ENCODE measurements around the gene AOPEP.

The AOPEP gene

GRCh38 chr9:95090023-95090791 is 363.7 kb downstream of the AOPEP start:
- no peak for DNase-seq

- DNase-seq = no peak
These were observed 364.5 kb downstream of the AOPEP start for GRCh38 chr9:95090871-95091577.

GRCh38 chr9:95091601-95092261 is 365.2 kb downstream of the AOPEP start:
- DNase-seq = no peak

GRCh38 chr9:95092262-95093072 is 366.0 kb downstream of the AOPEP start:
- no peak for DNase-seq

GRCh38 chr9:95093586-95093985 is 367.1 kb downstream of the AOPEP start:
- no peak for DNase-seq

- no peak for DNase-seq
These were observed 367.5 kb downstream of the AOPEP start for GRCh38 chr9:95094002-95094401.

GRCh38 chr9:95095641-95096355 is 369.3 kb downstream of the AOPEP start:
- DNase-seq = no peak

GRCh38 chr9:95096381-95096780 is 369.9 kb downstream of the AOPEP start:
- no peak for DNase-seq

- no peak for DNase-seq
These were observed 370.3 kb downstream of the AOPEP start for GRCh38 chr9:95096807-95097206.

GRCh38 chr9:95097279-95097678 is 370.8 kb downstream of the AOPEP start:
- no peak for DNase-seq

GRCh38 chr9:95098391-95098921 is 372.0 kb downstream of the AOPEP start:
- DNase-seq = no peak

GRCh38 chr9:95099321-95100070 is 373.0 kb downstream of the AOPEP start:
- DNase-seq = no peak

- no peak for DNase-seq
These were observed 373.6 kb downstream of the AOPEP start for GRCh38 chr9:95100071-95100627.

GRCh38 chr9:95101326-95101725 is 374.8 kb downstream of the AOPEP start:
- no peak for DNase-seq

GRCh38 chr9:95102001-95102433 is 375.5 kb downstream of the AOPEP start:
- no peak for DNase-seq

- no peak for DNase-seq
These were observed 376.1 kb downstream of the AOPEP start for GRCh38 chr9:95102572-95102971.

GRCh38 chr9:95103281-95103771 is 376.8 kb downstream of the AOPEP start:
- no peak for DNase-seq

- DNase-seq = no peak
These were observed 377.5 kb downstream of the AOPEP start for GRCh38 chr9:95103871-95104580.

GRCh38 chr9:95104581-95104960 is 378.1 kb downstream of the AOPEP start:
- DNase-seq = no peak

GRCh38 chr9:95104980-95105379 is 378.5 kb downstream of the AOPEP start:
- DNase-seq = no peak

Measured in NCI-H2029 (cell line).